OCI-LY3 (cell line): Measurements from ENCODE around the gene FDXR.

Source experiments
- H2AFZ ChIP-seq: fragments of 200-600, 300-600 bp; shearing (Covaris generic); 2 replicates; pipeline ENCODE4 v1.6.0; 2014; ENCODE audit warnings: antibody characterized with exemption, low read depth, low read length
- H3K27ac ChIP-seq: fragments of 200-600, 300-600 bp; sonication (generic); 2 replicates; pipeline ENCODE4 v1.5.1; 2014; ENCODE audit warnings: mild to moderate bottlenecking, low read length, moderate library complexity, mixed read lengths
- H3K27me3 ChIP-seq: fragments of 200-600, 300-600 bp; sonication (generic); 2 replicates; pipeline ENCODE4 v1.6.1; 2014; ENCODE audit warnings: low read depth, low read length, mixed read lengths
- H3K36me3 ChIP-seq: fragments of 200-600, 300-600 bp; sonication (generic); replicated peaks from 2 replicates; pipeline ENCODE3; 2014; ENCODE audit warnings: low read depth, low read length, mixed read lengths
- H3K4me1 ChIP-seq: fragments of 300-600, 200-600 bp; sonication (generic); 2 replicates; pipeline ENCODE4 v1.6.1; 2014; ENCODE audit warnings: low read length, mixed read lengths
- H3K4me2 ChIP-seq: fragments of 200-600, 300-600 bp; sonication (generic); 2 replicates; pipeline ENCODE4 v1.6.1; 2014; ENCODE audit warnings: low read length, mixed read lengths
- H3K4me3 ChIP-seq: fragments of 300-600, 200-600 bp; sonication (generic); 2 replicates; pipeline ENCODE4 v1.5.1; 2014; ENCODE audit warnings: antibody characterized with exemption, mild to moderate bottlenecking, low read length, moderate library complexity
- H3K79me2 ChIP-seq: fragments of 300-600, 200-600 bp; shearing (Covaris generic); 2 replicates; pipeline ENCODE4 v1.6.1; 2014; ENCODE audit warnings: mild to moderate bottlenecking, low read length, mixed read lengths
- H3K9ac ChIP-seq: fragments of 300-600, 200-600 bp; shearing (Covaris generic); 2 replicates; pipeline ENCODE4 v1.6.0; 2014; ENCODE audit warnings: mild to moderate bottlenecking, low read length, moderate library complexity
- H3K9me3 ChIP-seq: fragments of 200-600, 300-600 bp; shearing (Covaris generic); 2 replicates; pipeline ENCODE4 v1.6.1; 2014; ENCODE audit warnings: low read length, mixed read lengths; ENCODE audit not compliant: insufficient read depth
- H4K20me1 ChIP-seq: fragments of 200-600, 300-600 bp; sonication (generic); 2 replicates; pipeline ENCODE4 v1.6.1; 2016; ENCODE audit warnings: low read length, mixed read lengths; ENCODE audit not compliant: insufficient read depth
- CTCF ChIP-seq: fragments of 200-600, 300-600 bp; sonication (generic); IDR thresholded peaks from 2 replicates; pipeline ENCODE4 v1.5.1; 2014; ENCODE audit warnings: antibody characterized with exemption, low read length, low read depth
- EZH2phosphoT487 ChIP-seq: fragments of 200-600 bp; shearing (Covaris generic); IDR thresholded peaks from 2 replicates; pipeline ENCODE4 v1.6.1; 2018; ENCODE audit warnings: antibody characterized with exemption, mixed run types, low read depth

FDXR gene

DNA sequence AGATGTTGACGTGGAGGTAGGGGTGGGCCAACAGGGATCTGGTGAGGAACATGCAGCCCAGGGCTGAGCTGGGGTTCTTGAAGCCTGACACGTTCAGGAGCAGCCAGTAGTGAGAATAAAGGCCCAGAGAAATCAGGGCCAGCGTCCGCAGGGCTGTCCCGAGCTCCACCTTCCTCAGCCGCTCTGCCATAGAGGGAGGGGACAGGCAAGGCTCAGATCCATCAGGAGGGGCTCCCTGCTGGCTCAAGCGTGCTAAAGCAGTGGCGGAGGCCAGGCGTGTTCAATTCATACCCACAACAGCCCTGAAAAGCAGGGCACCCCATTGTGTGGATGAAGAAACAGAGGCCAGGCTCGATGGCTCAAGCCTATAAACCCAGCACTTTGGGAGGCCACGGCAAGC lies 8.3 kb upstream of the FDXR start:
- Histone ChIP-seq H3K4me3 (no peak overlapping the region), H2AFZ (no peak overlapping the region), H3K4me1 (no peaks in the 10 kb centered on the region), H4K20me1 (no peaks in the 10 kb centered on the region), H3K9ac (no peak overlapping the region), H3K9me3 (no peaks in the 10 kb centered on the region), H3K27me3 (no peaks in the 10 kb centered on the region), H3K79me2 (no peaks in the 10 kb centered on the region), H3K27ac (no peak overlapping the region), H3K36me3 (no peaks in the 10 kb centered on the region), H3K4me2 (no peak overlapping the region)
- no peak for TF ChIP-seq EZH2phosphoT487

- Histone ChIP-seq H3K36me3 (no peaks in the 10 kb centered on the region), H3K27ac (no peak overlapping the region), H3K4me3 (no peak overlapping the region), H2AFZ (no peak overlapping the region), H3K4me2 (no peak overlapping the region), H3K9me3 (no peaks in the 10 kb centered on the region), H4K20me1 (no peaks in the 10 kb centered on the region), H3K4me1 (0 out of 2 replicates have a peak, but pooled peaks cover 1% of the 10 kb centered on the region), H3K27me3 (no peaks in the 10 kb centered on the region), H3K79me2 (no peaks in the 10 kb centered on the region), H3K9ac (no peak overlapping the region)
- no peak for TF ChIP-seq CTCF
- no peak for TF ChIP-seq EZH2phosphoT487
Observed at GRCh38 chr17:74879308-74879707, 6.5 kb upstream of the FDXR start.

DNA sequence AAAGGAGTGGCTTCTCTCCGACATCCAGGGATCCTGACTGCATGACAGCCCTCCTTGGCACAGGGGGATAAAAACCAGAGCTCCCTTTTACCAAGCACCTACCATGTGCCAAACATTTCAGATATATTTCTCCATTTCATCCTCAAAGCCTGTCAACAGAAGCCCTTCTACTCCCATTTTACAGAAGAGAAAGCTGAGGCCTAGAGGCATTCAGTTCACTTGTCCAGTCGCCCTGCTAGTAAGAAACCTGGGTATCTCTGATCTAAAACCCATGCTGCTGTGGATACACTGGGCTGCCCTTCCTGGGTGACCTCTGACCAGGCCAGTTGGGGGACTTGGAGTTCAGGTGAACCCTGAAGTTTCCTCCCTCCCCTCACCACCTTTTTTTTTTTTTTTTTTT lies 5.9 kb upstream of the FDXR start:
- Histone ChIP-seq H3K4me2 (no peak overlapping the region), H4K20me1 (no peaks in the 10 kb centered on the region), H3K4me1 (peaks cover 6% of the 10 kb centered on the region; the same call in 1 of the 2 replicates), H3K27me3 (no peaks in the 10 kb centered on the region), H3K36me3 (no peaks in the 10 kb centered on the region), H3K9ac (no peak overlapping the region), H3K79me2 (no peaks in the 10 kb centered on the region), H3K4me3 (no peak overlapping the region), H3K9me3 (no peaks in the 10 kb centered on the region), H3K27ac (no peak overlapping the region), H2AFZ (no peak overlapping the region)
- TF ChIP-seq EZH2phosphoT487: no peak
- TF ChIP-seq CTCF: no peak

GRCh38 chr17:74877592-74878548 lies 5.1 kb upstream of the FDXR start:
- peaks cover 6% of the 10 kb centered on the region; the same call in 1 of the 2 replicates for H3K4me1 ChIP-seq
- no peak overlapping the region for H3K4me3 ChIP-seq
- H3K9ac ChIP-seq: no peak overlapping the region
- no peaks in the 10 kb centered on the region for H3K36me3 ChIP-seq
- no peaks in the 10 kb centered on the region for H4K20me1 ChIP-seq
- no peak overlapping the region for H3K4me2 ChIP-seq
- H3K27ac ChIP-seq: no peak overlapping the region
- H3K27me3 ChIP-seq: no peaks in the 10 kb centered on the region
- no peak for TF ChIP-seq CTCF
- TF ChIP-seq EZH2phosphoT487: no peak
- H3K79me2 ChIP-seq: no peaks in the 10 kb centered on the region
- no peak overlapping the region for H2AFZ ChIP-seq
- H3K9me3 ChIP-seq: no peaks in the 10 kb centered on the region
